ENCODE data around the gene TMEM63B. TPM values are rescaled to one million over a fixed set of nuclear protein-coding genes. Genes with fewer than 3 reads are reported as not detected.

TMEM63B gene
- total and polyA plus RNA-seq, 9 of the 15 experiments (the other 6 are each of a cell fraction or from before 2014, with no cell fraction given): 0.14 to 39.4 (median 14.4) TPM

- TF ChIP-seq ZNF518B (CRISPR knock-in tag; IDR thresholded peaks at IDR 0.05) (no peak), YY1 (IDR thresholded peaks at IDR 0.05; ENCODE audit: borderline replicate concordance in 1 of 3, control insufficient read depth in 1 of 3, extremely low read depth in 1 of 3, insufficient read depth in 3 of 3, insufficient read length in 1 of 3, insufficient replicate concordance in 2 of 3, low read depth in 1 of 3, low read length in 2 of 3) (no peak), U2AF2 (optimal IDR thresholded peaks at IDR 0.05; ENCODE audit: low read depth, low read length) (no peak), RCOR1 (IDR thresholded peaks at IDR 0.05; ENCODE audit: borderline replicate concordance in 1 of 2, low read depth in 2 of 2, low read length in 2 of 2) (peak in 1 of 2 experiments; percentile 86; a peak in 2 of 4 replicates), TAF1 (IDR thresholded peaks at IDR 0.05; ENCODE audit: control insufficient read depth, extremely low read depth, insufficient read depth, low read length, severe bottlenecking) (peak; percentile 32), ZNF347 (CRISPR knock-in tag; IDR thresholded peaks at IDR 0.05; ENCODE audit: low read depth) (no peak), RBFOX2 (IDR thresholded peaks at IDR 0.05; ENCODE audit: low read depth, low read length) (peak; percentile 49), HOXB6 (CRISPR knock-in tag; IDR thresholded peaks at IDR 0.05; ENCODE audit: borderline replicate concordance) (no peak), ZFP91 (CRISPR knock-in tag; IDR thresholded peaks at IDR 0.05) (no peak; the same call in 1 of the 2 replicates), MNT (conservative IDR thresholded peaks at IDR 0.05) (peak; percentile 28 to 81; a peak in 2 of 4 replicates), ASH1L (IDR thresholded peaks at IDR 0.05; ENCODE audit: borderline replicate concordance, low read depth, partially characterized antibody) (no peak), TEAD1 (CRISPR knock-in tag; IDR thresholded peaks at IDR 0.05) (peak in 1 of 2 experiments; percentile 5; a peak in 1 of 4 replicates), FOXK1 (CRISPR knock-in tag; IDR thresholded peaks at IDR 0.05; ENCODE audit: borderline replicate concordance) (no peak), ZBTB43 (CRISPR knock-in tag; IDR thresholded peaks at IDR 0.05) (no peak), RFX7 (CRISPR knock-in tag; IDR thresholded peaks at IDR 0.05) (no peak)
Measured at GRCh38 chr6:44133981-44134711, 6.8 kb downstream of the TMEM63B start (continued).
